ENCODE measurements around the gene LRIG3. TPM values are rescaled to one million over a fixed set of nuclear protein-coding genes. Genes with fewer than 3 reads are reported as not detected.

LRIG3 gene
- total and polyA plus RNA-seq, 2 donors (not counting 1 experiment from before 2014, with no cell fraction given): 37.1 to 118 TPM

DNA sequence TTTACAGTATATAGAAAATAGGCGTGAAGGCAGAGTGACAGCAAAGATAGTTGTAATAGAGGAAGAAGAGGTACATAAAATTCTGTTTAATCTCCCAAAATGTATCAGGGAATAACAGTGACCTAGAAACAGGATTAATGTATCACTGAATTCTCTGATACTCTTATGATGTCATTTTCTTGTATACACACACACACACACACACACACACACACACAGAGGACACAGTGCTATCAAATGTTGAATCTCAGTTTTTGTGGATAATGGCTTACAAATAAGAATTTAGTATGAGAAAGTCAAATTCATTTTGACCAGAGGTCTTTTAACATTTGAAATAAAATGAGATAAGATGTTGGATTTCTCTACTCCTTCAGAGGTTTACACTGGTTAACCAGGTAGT is 4.3 kb upstream of the LRIG3 start:
- Histone ChIP-seq H3K36me3 (ENCODE audit: control insufficient read depth, insufficient read depth, low read length) (no peaks in the 10 kb centered on the region), H3K4me1 (ENCODE audit: control insufficient read depth, extremely low read depth, insufficient read depth, low read length) (no peaks in the 10 kb centered on the region), H3K79me2 (ENCODE audit: control insufficient read depth, insufficient read depth, low read length) (peaks cover 4% of the 10 kb centered on the region), H3K27me3 (ENCODE audit: control insufficient read depth, insufficient read depth, low read length) (no peaks in the 10 kb centered on the region), H3K27ac (ENCODE audit: insufficient read depth, low read length) (no peak overlapping the region), H3K4me2 (ENCODE audit: extremely low read depth, insufficient read depth, low read length) (no peak overlapping the region), H4K20me1 (ENCODE audit: control insufficient read depth, extremely low read depth, insufficient read depth, low read length) (no peaks in the 10 kb centered on the region), H3K4me3 (replicated peaks in 1 of 4; ENCODE audit: control extremely low read depth in 1 of 4, insufficient read depth in 1 of 4, low read depth in 3 of 4, low read length in 4 of 4) (no peak overlapping the region), H3K9ac (ENCODE audit: insufficient read depth, low read length) (no peak overlapping the region), H3K9me3 (ENCODE audit: control insufficient read depth, insufficient read depth, low read depth, low read length) (no peaks in the 10 kb centered on the region), H2AFZ (ENCODE audit: low read length) (no peak overlapping the region)
- DNase-seq (ENCODE audit: low read depth in 2 of 2): peak in 1 of 2 donors; percentile 20
- TF ChIP-seq, protein P1, sequence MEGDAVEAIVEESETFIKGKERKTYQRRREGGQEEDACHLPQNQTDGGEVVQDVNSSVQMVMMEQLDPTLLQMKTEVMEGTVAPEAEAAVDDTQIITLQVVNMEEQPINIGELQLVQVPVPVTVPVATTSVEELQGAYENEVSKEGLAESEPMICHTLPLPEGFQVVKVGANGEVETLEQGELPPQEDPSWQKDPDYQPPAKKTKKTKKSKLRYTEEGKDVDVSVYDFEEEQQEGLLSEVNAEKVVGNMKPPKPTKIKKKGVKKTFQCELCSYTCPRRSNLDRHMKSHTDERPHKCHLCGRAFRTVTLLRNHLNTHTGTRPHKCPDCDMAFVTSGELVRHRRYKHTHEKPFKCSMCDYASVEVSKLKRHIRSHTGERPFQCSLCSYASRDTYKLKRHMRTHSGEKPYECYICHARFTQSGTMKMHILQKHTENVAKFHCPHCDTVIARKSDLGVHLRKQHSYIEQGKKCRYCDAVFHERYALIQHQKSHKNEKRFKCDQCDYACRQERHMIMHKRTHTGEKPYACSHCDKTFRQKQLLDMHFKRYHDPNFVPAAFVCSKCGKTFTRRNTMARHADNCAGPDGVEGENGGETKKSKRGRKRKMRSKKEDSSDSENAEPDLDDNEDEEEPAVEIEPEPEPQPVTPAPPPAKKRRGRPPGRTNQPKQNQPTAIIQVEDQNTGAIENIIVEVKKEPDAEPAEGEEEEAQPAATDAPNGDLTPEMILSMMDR (conservative IDR thresholded peaks at IDR 0.05 in 1 of 2, IDR thresholded peaks at IDR 0.05 in 1 of 2; ENCODE audit: low read depth in 1 of 2, low read length in 2 of 2): no peak
- no peak for TF ChIP-seq EZH2 (IDR thresholded peaks at IDR 0.05; ENCODE audit: low read length, missing control alignments)

DNA sequence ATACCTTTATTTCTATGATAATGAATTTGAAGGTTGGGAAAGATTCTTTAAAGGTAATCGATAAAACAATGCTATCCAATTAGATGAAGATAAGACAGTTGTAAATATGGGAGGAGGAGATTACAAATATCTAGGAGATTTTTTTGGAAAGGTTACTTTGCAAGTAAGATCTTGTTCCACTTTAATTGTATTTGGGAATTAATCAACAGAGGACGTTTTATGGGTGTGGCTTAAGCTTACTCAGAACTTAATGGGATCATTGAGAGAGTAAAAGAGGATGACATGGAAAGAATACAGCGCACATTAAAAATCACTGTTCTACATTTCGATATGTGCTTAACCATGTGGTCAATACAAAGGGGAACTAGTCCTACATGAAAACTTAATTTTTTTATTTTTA is 3.5 kb upstream of the LRIG3 start:
- Histone ChIP-seq H3K9me3 (ENCODE audit: control insufficient read depth, insufficient read depth, low read depth, low read length) (no peaks in the 10 kb centered on the region), H2AFZ (ENCODE audit: low read length) (no peak overlapping the region), H3K9ac (ENCODE audit: insufficient read depth, low read length) (no peak overlapping the region), H3K27ac (ENCODE audit: insufficient read depth, low read length) (no peak overlapping the region), H3K4me1 (ENCODE audit: control insufficient read depth, extremely low read depth, insufficient read depth, low read length) (no peaks in the 10 kb centered on the region), H3K79me2 (ENCODE audit: control insufficient read depth, insufficient read depth, low read length) (peaks cover 13% of the 10 kb centered on the region), H3K27me3 (ENCODE audit: control insufficient read depth, insufficient read depth, low read length) (no peaks in the 10 kb centered on the region), H4K20me1 (ENCODE audit: control insufficient read depth, extremely low read depth, insufficient read depth, low read length) (no peaks in the 10 kb centered on the region), H3K4me2 (ENCODE audit: extremely low read depth, insufficient read depth, low read length) (no peak overlapping the region), H3K36me3 (ENCODE audit: control insufficient read depth, insufficient read depth, low read length) (no peaks in the 10 kb centered on the region), H3K4me3 (replicated peaks in 1 of 4; ENCODE audit: control extremely low read depth in 1 of 4, insufficient read depth in 1 of 4, low read depth in 3 of 4, low read length in 4 of 4) (no peak overlapping the region)
- TF ChIP-seq, protein P1 (conservative IDR thresholded peaks at IDR 0.05 in 1 of 2, IDR thresholded peaks at IDR 0.05 in 1 of 2; ENCODE audit: low read depth in 1 of 2, low read length in 2 of 2): no peak
- no peak for TF ChIP-seq EZH2 (IDR thresholded peaks at IDR 0.05; ENCODE audit: low read length, missing control alignments)
- DNase-seq (ENCODE audit: low read depth in 2 of 2): no peak

DNA sequence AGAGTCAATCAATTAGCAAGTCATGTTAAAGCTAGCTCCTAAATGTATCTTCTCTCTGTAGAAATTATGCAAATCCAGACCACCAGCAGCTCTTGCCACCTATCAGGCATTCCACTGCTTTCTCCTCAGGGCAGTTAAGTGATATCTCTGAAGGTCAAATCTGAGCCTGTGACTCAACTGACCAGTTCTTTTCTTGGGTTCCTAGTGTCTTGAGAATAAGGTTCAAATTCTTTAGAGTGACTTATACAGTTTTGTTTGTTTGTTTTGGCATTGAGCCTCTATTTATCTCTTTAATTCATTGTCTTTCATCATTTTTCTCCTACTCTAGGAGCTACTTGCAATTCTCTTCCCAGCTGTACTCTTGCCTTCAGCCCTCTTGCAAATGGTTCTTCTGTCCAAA is 2.5 kb upstream of the LRIG3 start:
- Histone ChIP-seq H3K27ac (ENCODE audit: insufficient read depth, low read length) (no peak overlapping the region), H3K27me3 (ENCODE audit: control insufficient read depth, insufficient read depth, low read length) (no peaks in the 10 kb centered on the region), H3K4me1 (ENCODE audit: control insufficient read depth, extremely low read depth, insufficient read depth, low read length) (no peaks in the 10 kb centered on the region), H3K9ac (ENCODE audit: insufficient read depth, low read length) (no peak overlapping the region), H3K4me2 (ENCODE audit: extremely low read depth, insufficient read depth, low read length) (no peak overlapping the region), H3K36me3 (ENCODE audit: control insufficient read depth, insufficient read depth, low read length) (no peaks in the 10 kb centered on the region), H2AFZ (ENCODE audit: low read length) (no peak overlapping the region), H4K20me1 (ENCODE audit: control insufficient read depth, extremely low read depth, insufficient read depth, low read length) (no peaks in the 10 kb centered on the region), H3K4me3 (replicated peaks in 1 of 4; ENCODE audit: control extremely low read depth in 1 of 4, insufficient read depth in 1 of 4, low read depth in 3 of 4, low read length in 4 of 4) (no peak overlapping the region), H3K9me3 (ENCODE audit: control insufficient read depth, insufficient read depth, low read depth, low read length) (no peaks in the 10 kb centered on the region), H3K79me2 (ENCODE audit: control insufficient read depth, insufficient read depth, low read length) (peaks cover 22% of the 10 kb centered on the region)
- no peak for TF ChIP-seq EZH2 (IDR thresholded peaks at IDR 0.05; ENCODE audit: low read length, missing control alignments)
- TF ChIP-seq, protein P1 (conservative IDR thresholded peaks at IDR 0.05 in 1 of 2, IDR thresholded peaks at IDR 0.05 in 1 of 2; ENCODE audit: low read depth in 1 of 2, low read length in 2 of 2): no peak
- DNase-seq (ENCODE audit: low read depth in 2 of 2): peak; percentile 80 to 87
